K562 (cell line): ENCODE data around the gene PLA2G4A. TPM values are rescaled to one million over a fixed set of nuclear protein-coding genes. Genes with fewer than 3 reads are reported as not detected.

Source experiments
- ATAC-seq: fragments of 200-7000 bp; cut with Tn5 transposase; 3 replicates; pipeline ENCODE4 v1.9.1; 2020; ENCODE audit warnings: moderate library complexity
- BruUV-seq: library from RNA; stranded (reverse); fragments of 400-500 nt; replicated peaks from 2 replicates; lab custom pipeline; 2021; lab: Mats Ljungman, UMichigan
- CTCF ChIA-PET: fragments of 300-600 bp; formaldehyde crosslinking; extraction: SDS; loops from one replicate; lab custom pipeline; 2021; ENCODE audit warnings: low intra/inter-chr PET ratio; lab: Yijun Ruan, JAX
- POLR2A ChIA-PET: fragments of 300-600, 350-650 bp; sonication (Branson Sonifier 250); formaldehyde crosslinking; extraction: SDS; loops from one replicate; lab custom pipeline; 2021; ENCODE audit warnings: antibody characterized with exemption, inconsistent platforms; lab: Yijun Ruan, JAX
- DNase-seq, 4 experiments: peaks; one replicate each; pipeline versions ENCODE4 v3.0.0 to v3.0.0-alpha.2; 2011 to 2018; ENCODE audit warnings: low spot score in 3 of 4, mixed read lengths in 3 of 4; ENCODE audit errors: extremely low read depth in 1 of 4
- FAIRE-seq: peaks from 2 replicates; lab custom pipeline; 2011; peaks lifted over from hg19 to GRCh38; lab: Jason Lieb, UNC
- H2AFZ ChIP-seq: 2 replicates; pipeline ENCODE4 v1.6.0; 2011; ENCODE audit warnings: low read depth, low read length, control low read depth, inconsistent platforms
- H3K27ac ChIP-seq: fragments of 200-600 bp; 3 replicates; pipeline ENCODE4 v1.8.0; 2011; ENCODE audit warnings: low read depth, mild to moderate bottlenecking, control low read depth, inconsistent platforms, low read length, moderate library complexity, mixed read lengths; ENCODE audit errors: extremely low read depth
- H3K27me3 ChIP-seq, 2 experiments: fragments of 300-600 bp in 1 of 2; 2 replicates in 1 of 2; 3 replicates in 1 of 2; pipeline versions ENCODE4 v1.6.0 to v1.8.0; 2011; ENCODE audit warnings: inconsistent platforms in 2 of 2, low read length in 2 of 2, mild to moderate bottlenecking in 1 of 2, mixed read lengths in 1 of 2, moderate library complexity in 1 of 2; ENCODE audit not compliant: control insufficient read depth in 2 of 2, insufficient read depth in 2 of 2
- H3K36me3 ChIP-seq: fragments of 300-600 bp; 3 replicates; pipeline ENCODE4 v1.8.0; 2011; ENCODE audit warnings: mild to moderate bottlenecking, low read length, inconsistent platforms; ENCODE audit not compliant: control insufficient read depth, insufficient read depth
- H3K4me1 ChIP-seq, 2 experiments: fragments of 200-600 bp in 1 of 2; replicated peaks in 1 of 2; 2 replicates in 1 of 2; 3 replicates in 1 of 2; pipeline versions ENCODE4 v1.5.1 to v1.8.0; 2011; ENCODE audit warnings: inconsistent platforms in 2 of 2, low read length in 2 of 2, mild to moderate bottlenecking in 1 of 2, mixed read lengths in 1 of 2, moderate library complexity in 1 of 2; ENCODE audit not compliant: control insufficient read depth in 2 of 2, insufficient read depth in 2 of 2
- H3K4me2 ChIP-seq: 2 replicates; pipeline ENCODE4 v1.6.1; 2011; ENCODE audit warnings: low read length, control low read depth, inconsistent platforms, mixed read lengths; ENCODE audit not compliant: insufficient read depth
- H3K4me3 ChIP-seq: fragments of 200-600 bp; sonication (generic), shearing (Covaris generic); 2 replicates; pipeline ENCODE4 v1.5.1; 2016; ENCODE audit warnings: control low read depth, inconsistent platforms
- H3K79me2 ChIP-seq: fragments of 200-600 bp; 3 replicates; pipeline ENCODE4 v1.8.0; 2011; ENCODE audit warnings: low read length, inconsistent platforms; ENCODE audit not compliant: control insufficient read depth, insufficient read depth
- H3K9ac ChIP-seq, 2 experiments: 2 replicates each; pipeline versions ENCODE4 v1.6.0 to v1.6.1; 2011; ENCODE audit warnings: low read depth in 2 of 2, low read length in 2 of 2, control low read depth in 1 of 2, inconsistent platforms in 1 of 2, mild to moderate bottlenecking in 1 of 2, mixed read lengths in 1 of 2; ENCODE audit not compliant: insufficient read depth in 1 of 2
- H3K9me1 ChIP-seq: one replicate; pipeline ENCODE4 v1.6.0; 2011; ENCODE audit warnings: inconsistent platforms, mild to moderate bottlenecking, low read length, moderate library complexity; ENCODE audit not compliant: control insufficient read depth, insufficient read depth
- H3K9me3 ChIP-seq: replicated peaks from 2 replicates; pipeline ENCODE4 v1.5.1; 2011; ENCODE audit warnings: low read depth, low read length, inconsistent platforms; ENCODE audit not compliant: control insufficient read depth, insufficient read depth
- H4K20me1 ChIP-seq: replicated peaks from 2 replicates; pipeline ENCODE4 v1.6.1; 2011; ENCODE audit warnings: low read length, inconsistent platforms, mixed read lengths; ENCODE audit not compliant: control insufficient read depth, insufficient read depth
- ETV1 ChIP-seq: fragments of 450-650 bp; conservative IDR thresholded peaks from 2 replicates; pipeline ENCODE4 v1.6.1; 2016; ENCODE audit warnings: missing genetic modification characterization, control low read depth, low read depth, missing compliant biosample characterization
- EWSR1 ChIP-seq: fragments of 450-650 bp; IDR thresholded peaks from 2 replicates; pipeline ENCODE4 v1.6.1; 2018; ENCODE audit warnings: borderline replicate concordance, mild to moderate bottlenecking, low read depth, moderate library complexity; ENCODE audit not compliant: partially characterized antibody
- FOXM1 ChIP-seq, 2 experiments: fragments of 450-650 bp in 1 of 2; sonication (generic) in 1 of 2; formaldehyde crosslinking in 1 of 2; IDR thresholded peaks; 2 replicates each; pipeline versions ENCODE4 v1.6.1 to v1.9.0; 2017 to 2022; ENCODE audit warnings: low read depth in 2 of 2, mild to moderate bottlenecking in 2 of 2, missing genetic modification reagents in 1 of 2, moderate library complexity in 1 of 2
- HDAC1 ChIP-seq, 2 experiments: fragments of 450-650 bp; IDR thresholded peaks; 2 replicates each; pipeline ENCODE4 v1.6.1; 2016 to 2017; ENCODE audit warnings: inconsistent platforms in 1 of 2, mild to moderate bottlenecking in 1 of 2, moderate library complexity in 1 of 2
- HNRNPL ChIP-seq: fragments of 200-400 bp; formaldehyde crosslinking; IDR thresholded peaks from 2 replicates; pipeline ENCODE4 v1.6.1; 2017; ENCODE audit warnings: low read depth, mild to moderate bottlenecking, low read length
- HOXB6 ChIP-seq: fragments of 250-450 bp; sonication (Bioruptor Pico); IDR thresholded peaks from 2 replicates; pipeline ENCODE4 v1.5.1; 2022; ENCODE audit warnings: mild to moderate bottlenecking, borderline replicate concordance
- LEF1 ChIP-seq: fragments of 450-650 bp; IDR thresholded peaks from 2 replicates; pipeline ENCODE4 v1.6.1; 2016; ENCODE audit warnings: mild to moderate bottlenecking
- MEF2A ChIP-seq: IDR thresholded peaks from 2 replicates; pipeline ENCODE4 v1.6.1; 2011; ENCODE audit warnings: low read depth, mild to moderate bottlenecking, low read length, moderate library complexity; ENCODE audit not compliant: control insufficient read depth
- MEIS2 ChIP-seq: fragments of 450-650 bp; IDR thresholded peaks from 2 replicates; pipeline ENCODE4 v1.6.1; 2014; ENCODE audit warnings: mild to moderate bottlenecking; ENCODE audit not compliant: partially characterized antibody
- NRF1 ChIP-seq, 2 experiments: fragments of 450-650 bp; IDR thresholded peaks in 1 of 2; conservative IDR thresholded peaks in 1 of 2; 2 replicates each; pipeline ENCODE4 v1.6.1; 2014; ENCODE audit warnings: mild to moderate bottlenecking in 2 of 2
- RCOR1 ChIP-seq, 2 experiments: IDR thresholded peaks; 2 replicates each; pipeline ENCODE4 v1.6.1; 2012; ENCODE audit warnings: low read depth in 2 of 2, low read length in 2 of 2, borderline replicate concordance in 1 of 2, improper control_type of control experiment in 1 of 2
- SAFB2 ChIP-seq: fragments of 200-400 bp; formaldehyde crosslinking; IDR thresholded peaks from 2 replicates; pipeline ENCODE4 v1.6.1; 2018; ENCODE audit warnings: borderline replicate concordance, low read length, low read depth, moderate library complexity; ENCODE audit not compliant: severe bottlenecking
- SOX6 ChIP-seq: fragments of 450-650 bp; IDR thresholded peaks from 2 replicates; pipeline ENCODE4 v1.6.1; 2014; ENCODE audit warnings: mild to moderate bottlenecking
- TGIF2 ChIP-seq: sonication (generic); formaldehyde crosslinking; IDR thresholded peaks from 2 replicates; pipeline ENCODE4 v1.8.1; 2022; ENCODE audit warnings: mild to moderate bottlenecking, missing genetic modification reagents, moderate library complexity
- ZFP36 ChIP-seq: fragments of 150-350 bp; IDR thresholded peaks from 2 replicates; pipeline ENCODE4 v1.6.1; 2018; ENCODE audit warnings: low read length, low read depth; ENCODE audit not compliant: partially characterized antibody
- ZNF354B ChIP-seq: fragments of 250-450 bp; sonication (Bioruptor Pico); IDR thresholded peaks from 2 replicates; pipeline ENCODE4 v1.4.0; 2020
- ZNF445 ChIP-seq: fragments of 250-450 bp; sonication (Bioruptor Pico); IDR thresholded peaks from 2 replicates; pipeline ENCODE4 v1.4.0; 2020; ENCODE audit warnings: low read depth, mild to moderate bottlenecking, moderate library complexity
- ZNF518B ChIP-seq: fragments of 250-450 bp; sonication (Bioruptor Pico); IDR thresholded peaks from 2 replicates; pipeline ENCODE4 v1.5.0; 2021; ENCODE audit warnings: mild to moderate bottlenecking, moderate library complexity
- ZNF644 ChIP-seq: fragments of 200-800 bp; sonication (Bioruptor generic); IDR thresholded peaks from 2 replicates; pipeline ENCODE4 v1.6.1; 2016; ENCODE audit warnings: low read depth, missing genetic modification characterization, missing compliant biosample characterization
- WGBS: fragments of 100-300 bp; shearing (Covaris generic); methylation state at CpG from one replicate; pipeline ENCODE4 v1.1.6; 2016; ENCODE audit warnings: low coverage, mixed read lengths; ENCODE audit not compliant: insufficient coverage; ENCODE audit errors: missing lambda C conversion rate; 5-methylcytosine and 5-hydroxymethylcytosine counted together
- in situ Hi-C: fragments of 300-500 bp; cut with MboI; formaldehyde crosslinking; loops from 4 replicates; pipeline ENCODE4 v1.15.0; 2018; ENCODE audit warnings: inconsistent platforms, mixed read lengths
- intact Hi-C: fragments of 100-400 bp; cut with micrococcal nuclease; formaldehyde crosslinking; loops from 2 replicates; pipeline ENCODE4 v1.14.2; 2022
- polyA plus RNA-seq, 8 experiments: library from polyadenylated mRNA; depleted of rRNA in 4 of 8; stranded (reverse) in 5 of 8; unstranded in 3 of 8; fragments of >200 nt; fragmentation: Nextera tagmentation in 2 of 8; fragmentation: Illumina TruSeq in 1 of 8; extraction: Ambion mirVana in 2 of 8; extraction: Trizol in 1 of 8; gene quantifications; 2 replicates each; pipeline versions ENCODE4 v1.2.1 to v1.2.3, GENCODE V29; 2011 to 2014; ENCODE audit warnings: inconsistent platforms in 1 of 8, missing spikeins in 1 of 8
- total RNA-seq, 7 experiments: library from RNA; depleted of rRNA in 6 of 7; stranded (reverse); fragments of >200 nt in 6 of 7; fragmentation: Illumina TruSeq in 2 of 7; extraction: Trizol in 2 of 7; gene quantifications; 2 replicates each; pipeline versions ENCODE4 v1.2.1 to v1.2.3, GENCODE V29; 2011 to 2021; ENCODE audit warnings: low replicate concordance in 1 of 7

Gene PLA2G4A
- total and polyA plus RNA-seq, 9 of the 15 experiments (the other 6 are each of a cell fraction or from before 2014, with no cell fraction given), result 0.04 to 0.71 (median 0.22) TPM; not detected in 4

GRCh38 chr1:186799689-186800054 lies 29.1 kb upstream of the PLA2G4A start (continued):
- TF ChIP-seq HNRNPL (no peak), ZNF518B (CRISPR knock-in tag) (no peak), HOXB6 (CRISPR knock-in tag) (no peak), MEIS2 (no peak), FOXM1 (IDR thresholded peaks at IDR 0.05; ENCODE audit: low read depth) (no peak), FOXM1 (CRISPR knock-in tag; IDR thresholded peaks at IDR 0.05; ENCODE audit: low read depth) (no peak), NRF1 (conservative IDR thresholded peaks at IDR 0.05 in 1 of 2, IDR thresholded peaks at IDR 0.05 in 1 of 2) (no peak)

GRCh38 chr1:186802388-186802787 lies 26.4 kb upstream of the PLA2G4A start:
- no peaks in the 10 kb centered on the region for H3K27me3 ChIP-seq
- DNase-seq, result no peak
- H3K4me2 ChIP-seq, result no peak overlapping the region
- H3K4me3 ChIP-seq, result no peak overlapping the region
- no peak overlapping the region for H2AFZ ChIP-seq
- no peaks in the 10 kb centered on the region for H3K9me1 ChIP-seq
- in situ Hi-C loops, result no loop called here
- no peak overlapping the region for H3K9ac ChIP-seq
- POLR2A ChIA-PET, result no interaction called here
- H3K27ac ChIP-seq, result no peak overlapping the region
- no peak for ATAC-seq
- no peaks in the 10 kb centered on the region for H3K4me1 ChIP-seq
- no peak for FAIRE-seq
- BruUV-seq, result no TSS peak
- intact Hi-C loops, result no loop called here
- no peaks in the 10 kb centered on the region for H3K36me3 ChIP-seq
- no peaks in the 10 kb centered on the region for H4K20me1 ChIP-seq
- no peaks in the 10 kb centered on the region for H3K9me3 ChIP-seq
- no peaks in the 10 kb centered on the region for H3K79me2 ChIP-seq
- CTCF ChIA-PET, result interaction anchor here (0.7 kb wide), 1 partner anchor 1334 kb away, joined by 6 read pairs; no protein-coding TSS in a partner anchor
- WGBS, result 4% methylated on average over 1 of the region's 1 CpG
- TF ChIP-seq ZNF644 (tag), result no peak
- TF ChIP-seq EWSR1, result no peak
- no peak for TF ChIP-seq MEF2A
- no peak for TF ChIP-seq ZNF445 (CRISPR knock-in tag)
- TF ChIP-seq ETV1 (tag), result no peak
- TF ChIP-seq SOX6, result no peak
- no peak for TF ChIP-seq HDAC1 (IDR thresholded peaks at IDR 0.05)
- TF ChIP-seq RCOR1 (IDR thresholded peaks at IDR 0.05; ENCODE audit: borderline replicate concordance in 1 of 2, low read depth in 2 of 2, low read length in 2 of 2), result no peak
- no peak for TF ChIP-seq TGIF2 (CRISPR knock-in tag)
- no peak for TF ChIP-seq ZFP36
- no peak for TF ChIP-seq LEF1
- no peak for TF ChIP-seq SAFB2
- TF ChIP-seq ZNF354B (CRISPR knock-in tag), result no peak
